ENCODE measurements around the gene MINDY1.

Gene MINDY1

GRCh38 chr1:150969626-150970025 lies 37.1 kb downstream of the MINDY1 start:
- DNase-seq (ENCODE audit: insufficient read length, low spot score) (no peak), FAIRE-seq (no peak)

GRCh38 chr1:150968491-150968890 lies 38.2 kb downstream of the MINDY1 start:
- DNase-seq (ENCODE audit: insufficient read length, low spot score): no peak
- FAIRE-seq: no peak

- DNase-seq (ENCODE audit: insufficient read length, low spot score): no peak
Measured at GRCh38 chr1:150967936-150968335, 38.8 kb downstream of the MINDY1 start.

GRCh38 chr1:150966011-150966410 lies 40.7 kb downstream of the MINDY1 start:
- DNase-seq (ENCODE audit: insufficient read length, low spot score) (no peak), FAIRE-seq (no peak)

More at GRCh38 chr1:150967936-150968335, 38.8 kb downstream of the MINDY1 start:
- FAIRE-seq: no peak

- DNase-seq (ENCODE audit: insufficient read length, low spot score) (no peak), FAIRE-seq (no peak)
Measured at GRCh38 chr1:150965605-150966004, 41.1 kb downstream of the MINDY1 start.

GRCh38 chr1:150964164-150964489 lies 42.6 kb downstream of the MINDY1 start:
- no peak for DNase-seq (ENCODE audit: insufficient read length, low spot score)
- FAIRE-seq: no peak

GRCh38 chr1:150963321-150964163 lies 43.2 kb downstream of the MINDY1 start:
- DNase-seq (ENCODE audit: insufficient read length, low spot score) (no peak), FAIRE-seq (no peak)

GRCh38 chr1:150961756-150962155 lies 44.9 kb downstream of the MINDY1 start:
- FAIRE-seq (no peak), DNase-seq (ENCODE audit: insufficient read length, low spot score) (no peak)

- no peak for DNase-seq (ENCODE audit: insufficient read length, low spot score)
- FAIRE-seq: no peak
Measured at GRCh38 chr1:150960646-150961045, 46.1 kb downstream of the MINDY1 start.

- DNase-seq (ENCODE audit: insufficient read length, low spot score) (no peak), FAIRE-seq (no peak)
Measured at GRCh38 chr1:150957666-150958065, 49.0 kb downstream of the MINDY1 start.

GRCh38 chr1:150955280-150955679 lies 51.4 kb downstream of the MINDY1 start:
- DNase-seq (ENCODE audit: insufficient read length, low spot score) (no peak), FAIRE-seq (no peak)

GRCh38 chr1:150954708-150955107 lies 52.0 kb downstream of the MINDY1 start:
- no peak for FAIRE-seq
- no peak for DNase-seq (ENCODE audit: insufficient read length, low spot score)

Measured in HTR-8/SVneo (cell line).